GM21515 (cell line): ENCODE data around the gene TAPBPL.
"Not testable (repeated sequence)": the region's sequence is repeated elsewhere in the genome, so short reads cannot be mapped to it uniquely, and the experiment has no call there.

ENCODE experiments used
- ATAC-seq: cut with Tn5 transposase; IDR thresholded peaks from one replicate; pipeline ENCODE4 v1.9.1; 2021; ENCODE audit not compliant: unreplicated experiment

The TAPBPL gene

DNA sequence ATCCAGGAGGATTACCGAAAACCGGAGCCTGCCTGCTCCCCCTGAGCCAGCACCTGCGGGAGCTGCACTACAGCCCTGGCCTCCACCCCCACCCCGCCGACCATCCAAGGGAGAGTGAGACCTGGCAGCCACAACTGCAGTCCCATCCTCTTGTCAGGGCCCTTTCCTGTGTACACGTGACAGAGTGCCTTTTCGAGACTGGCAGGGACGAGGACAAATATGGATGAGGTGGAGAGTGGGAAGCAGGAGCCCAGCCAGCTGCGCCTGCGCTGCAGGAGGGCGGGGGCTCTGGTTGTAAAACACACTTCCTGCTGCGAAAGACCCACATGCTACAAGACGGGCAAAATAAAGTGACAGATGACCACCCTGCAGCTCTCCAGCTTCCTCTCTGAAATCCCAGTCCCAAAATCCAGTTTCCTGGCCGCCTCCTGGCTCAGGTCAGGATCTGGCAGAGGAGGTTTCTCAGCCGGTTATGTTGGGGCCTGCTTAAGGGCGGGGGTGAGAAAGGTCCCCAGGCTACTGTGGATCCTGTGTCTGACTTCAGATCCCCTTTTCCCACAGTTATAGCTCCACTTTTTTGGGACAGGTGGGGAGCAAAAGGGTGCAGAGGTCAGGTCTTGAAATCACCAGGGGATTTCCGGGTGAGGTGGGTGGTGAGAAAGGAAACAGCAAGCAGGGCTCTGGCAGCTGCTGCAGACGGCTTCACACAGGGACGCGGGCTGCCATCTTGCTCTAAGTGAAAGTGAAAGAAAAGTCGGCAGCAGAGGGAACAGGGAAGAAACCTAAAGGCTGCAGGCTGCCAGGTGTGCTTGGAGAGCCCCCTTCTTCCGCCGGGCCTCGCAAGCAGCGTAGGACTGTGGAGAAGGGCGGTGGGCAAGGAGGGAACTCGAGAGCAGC, at the start of gene TAPBPL:
TAPBPL (plus strand) TSS at position 695 of the 897 bp plus-strand sequence. CDS start 207 bp downstream, outside the sequence.
- ATAC-seq, result peak; percentile 50

GRCh38 chr12:6404390-6404789, 47.5 kb upstream of the TAPBPL start:
- ATAC-seq, result no peak

GRCh38 chr12:6405963-6406362, 45.9 kb upstream of the TAPBPL start:
- no peak for ATAC-seq

- ATAC-seq, result no peak
Observed at GRCh38 chr12:6407236-6407954, 44.4 kb upstream of the TAPBPL start.

DNA sequence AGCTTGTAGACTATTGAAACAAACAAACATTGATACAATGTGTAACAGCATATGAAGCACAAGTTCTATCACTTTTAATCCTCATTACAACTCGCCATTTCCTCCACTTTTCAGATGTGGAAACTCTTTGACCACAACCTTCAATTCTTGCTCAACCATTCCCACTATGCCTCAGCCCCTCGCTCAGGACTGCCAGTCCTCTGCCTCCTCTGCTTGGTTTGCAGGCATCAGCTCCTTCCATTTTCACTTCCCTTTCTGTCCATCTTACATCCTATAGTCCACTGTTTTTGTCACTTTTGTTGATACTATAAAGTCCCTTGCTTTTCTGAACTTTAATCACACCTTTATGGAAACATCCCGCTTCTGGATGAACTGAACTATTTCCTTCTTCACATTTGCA, 35.2 kb upstream of the TAPBPL start:
- no peak for ATAC-seq

- no peak for ATAC-seq
Observed at GRCh38 chr12:6418796-6419195, 33.0 kb upstream of the TAPBPL start.

DNA sequence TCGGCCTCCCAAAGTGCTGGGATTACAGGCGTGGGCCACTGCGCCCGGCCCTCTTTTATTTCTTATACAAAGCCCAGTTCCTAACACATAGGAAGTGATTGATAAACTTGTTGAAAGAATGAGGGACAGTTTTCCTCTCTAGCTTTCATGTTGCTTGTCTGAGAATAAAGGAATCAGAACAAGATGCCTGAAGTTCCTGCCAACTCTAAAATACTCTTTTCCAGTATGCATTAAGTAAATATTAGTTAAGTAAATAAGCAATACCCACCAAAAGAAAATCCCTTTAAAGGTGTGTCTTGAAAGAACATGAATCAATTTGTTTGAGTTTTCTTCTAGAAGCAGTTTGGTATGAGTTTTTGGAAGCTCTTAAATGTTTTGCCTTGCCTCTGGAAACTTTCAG, 31.5 kb upstream of the TAPBPL start:
- no peak for ATAC-seq

DNA sequence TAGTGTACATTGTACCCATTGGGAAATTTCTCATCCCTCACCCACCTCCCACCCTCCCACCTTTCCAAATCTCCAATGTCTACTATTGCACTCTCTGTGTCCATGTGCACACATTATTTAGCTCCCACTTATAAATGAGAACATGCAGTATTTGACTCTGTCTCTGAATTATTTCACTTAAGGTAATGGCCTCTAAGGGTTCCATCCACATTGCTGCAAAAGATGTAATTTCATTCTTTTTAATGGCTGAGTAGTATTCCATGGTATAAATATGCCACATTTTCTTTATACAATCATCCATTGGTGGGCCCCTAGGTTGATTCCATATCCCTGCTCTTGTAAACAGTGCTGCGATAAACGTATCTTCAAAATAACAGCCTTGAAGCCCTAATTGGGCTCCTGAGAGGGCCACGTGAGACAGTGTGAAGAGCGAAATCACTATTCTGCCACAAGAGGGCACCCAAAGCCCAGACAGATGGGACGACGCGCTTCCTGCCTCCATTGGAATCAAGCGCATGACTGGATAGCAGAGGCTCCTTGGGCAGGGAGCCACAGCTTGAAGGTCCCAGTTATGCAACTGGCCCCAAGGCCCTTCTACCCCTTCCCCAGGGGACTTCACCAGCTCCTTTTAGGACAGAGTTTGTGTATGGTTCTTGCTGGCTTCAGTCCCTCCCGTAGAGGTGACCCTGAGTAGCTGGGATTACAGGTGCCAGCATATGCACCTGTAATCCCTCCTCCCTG, 28.4 kb upstream of the TAPBPL start:
- peak; percentile 48 for ATAC-seq

DNA sequence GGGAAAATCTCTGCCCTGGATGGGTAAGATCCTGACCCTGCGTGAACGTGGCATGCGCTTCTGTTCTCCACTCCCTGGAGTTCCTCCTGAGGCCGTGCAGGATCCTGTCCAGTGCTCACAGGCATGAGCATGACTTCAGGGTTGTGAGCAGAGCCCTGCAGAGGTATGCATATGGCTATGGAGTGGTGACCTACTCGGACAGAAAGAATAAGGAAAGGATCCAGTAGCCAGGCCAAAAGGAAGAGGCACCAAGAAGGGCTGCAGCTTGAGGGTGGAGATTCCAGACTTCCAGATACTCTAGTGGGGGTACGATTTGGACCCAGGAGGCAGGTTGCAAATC, 27.9 kb upstream of the TAPBPL start:
- ATAC-seq, result no peak

DNA sequence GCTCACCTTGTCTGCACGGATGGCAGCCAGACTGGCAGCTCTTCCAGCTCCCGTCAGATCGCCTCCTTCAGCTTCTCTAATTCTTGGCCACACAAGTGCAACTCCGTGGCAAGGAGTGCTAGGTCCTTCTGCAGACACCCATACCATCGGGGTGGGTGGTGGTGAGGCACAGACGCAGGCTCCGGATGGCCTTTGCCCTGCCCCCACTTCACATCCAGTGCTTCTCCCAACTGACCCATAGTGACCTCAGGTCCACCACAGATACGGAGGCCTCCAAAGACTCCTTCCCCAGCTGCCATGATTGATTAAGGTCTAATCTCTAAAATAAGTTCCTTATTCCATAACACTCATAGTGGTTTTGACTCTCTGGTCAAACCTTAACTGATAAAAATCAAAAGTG, 27.0 kb upstream of the TAPBPL start:
- no peak for ATAC-seq

DNA sequence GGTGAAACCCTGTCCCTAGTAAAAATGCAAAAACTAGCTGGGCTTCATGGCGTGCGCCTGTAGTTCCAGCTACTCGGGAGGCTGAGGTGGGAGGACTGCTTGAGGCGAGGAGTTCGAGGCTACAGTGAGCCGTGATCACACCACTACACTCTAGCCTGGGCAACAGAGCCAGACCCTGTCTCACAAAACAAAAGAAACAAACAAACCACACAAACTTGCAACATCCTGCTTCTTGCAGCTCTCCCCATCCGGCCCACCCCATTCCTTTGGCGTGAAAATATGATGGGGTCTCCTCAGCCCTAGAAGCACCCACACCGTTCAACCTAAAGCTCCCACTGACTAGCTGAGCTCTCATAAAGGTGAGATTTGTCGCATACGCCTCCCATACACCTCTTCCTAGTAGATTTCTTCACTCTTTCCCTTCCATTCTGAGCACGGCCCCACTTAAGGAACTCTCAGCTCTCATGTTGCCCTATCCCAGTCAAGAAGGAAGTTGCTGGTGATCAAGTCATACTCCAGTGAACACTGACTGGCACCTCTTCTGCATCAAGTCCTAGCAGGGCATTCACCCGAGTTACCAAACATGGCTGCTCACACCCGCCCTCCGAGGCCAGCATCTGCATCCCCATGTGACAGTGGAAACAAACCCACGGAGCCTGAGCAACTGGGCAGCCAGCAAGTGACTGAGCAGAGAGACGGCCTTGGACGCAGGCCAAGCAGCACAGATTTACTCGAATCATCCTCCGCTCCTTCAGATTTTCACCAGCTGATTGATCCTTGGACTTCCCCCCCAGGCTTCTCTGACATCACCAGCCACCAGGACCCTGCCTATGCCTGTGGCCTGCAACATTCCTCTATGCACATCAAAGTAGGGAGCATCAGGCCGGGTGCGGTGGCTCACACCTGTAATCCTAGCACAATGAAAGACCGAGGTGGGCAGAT, 26.0 kb upstream of the TAPBPL start:
- ATAC-seq, result no peak

DNA sequence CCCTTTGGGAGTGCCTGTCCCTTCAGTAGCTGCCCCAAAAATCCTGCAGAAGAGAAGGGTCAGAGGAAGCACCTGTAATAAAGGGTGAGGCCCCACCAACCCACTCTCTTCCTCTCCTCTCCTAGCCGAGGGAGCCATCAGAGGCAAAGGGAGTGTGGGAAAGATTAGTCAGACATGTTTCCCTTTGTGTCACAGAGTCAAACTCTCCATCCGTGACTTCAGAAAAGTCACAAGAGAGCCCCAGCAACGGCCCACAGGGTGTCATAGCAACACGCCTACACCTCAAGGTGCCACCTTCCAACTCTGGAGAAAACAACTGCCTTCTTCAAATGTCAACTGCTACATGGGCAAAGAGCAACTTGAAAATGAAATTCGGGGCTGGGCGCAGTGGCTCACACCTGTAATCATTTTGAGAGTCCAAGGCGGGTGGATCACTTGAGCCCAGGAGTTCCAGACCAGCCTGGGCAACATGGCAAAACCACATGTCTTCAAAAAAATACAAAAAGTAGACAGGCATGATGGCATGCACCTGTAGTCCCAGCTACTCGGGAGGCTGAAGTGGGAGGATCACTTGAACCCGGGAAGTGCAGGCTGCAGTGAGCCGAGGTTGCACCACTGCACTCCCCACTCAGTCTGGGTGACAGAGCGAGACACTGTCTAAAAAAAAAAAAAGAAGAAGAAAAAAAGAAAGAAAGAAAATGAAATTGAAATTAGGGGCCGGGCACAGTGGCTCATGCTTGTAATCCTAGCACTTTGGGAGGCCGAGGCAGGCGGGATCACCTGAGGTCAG, 24.8 kb upstream of the TAPBPL start:
- peak; percentile 43 for ATAC-seq

- ATAC-seq, result not testable (repeated sequence)
Observed at GRCh38 chr12:6427796-6428195, 24.0 kb upstream of the TAPBPL start.

GRCh38 chr12:6428326-6428725, 23.5 kb upstream of the TAPBPL start:
- no peak for ATAC-seq

GRCh38 chr12:6430124-6430989, 21.5 kb upstream of the TAPBPL start:
- ATAC-seq, result no peak

- no peak for ATAC-seq
Observed at GRCh38 chr12:6432991-6433390, 18.9 kb upstream of the TAPBPL start.

DNA sequence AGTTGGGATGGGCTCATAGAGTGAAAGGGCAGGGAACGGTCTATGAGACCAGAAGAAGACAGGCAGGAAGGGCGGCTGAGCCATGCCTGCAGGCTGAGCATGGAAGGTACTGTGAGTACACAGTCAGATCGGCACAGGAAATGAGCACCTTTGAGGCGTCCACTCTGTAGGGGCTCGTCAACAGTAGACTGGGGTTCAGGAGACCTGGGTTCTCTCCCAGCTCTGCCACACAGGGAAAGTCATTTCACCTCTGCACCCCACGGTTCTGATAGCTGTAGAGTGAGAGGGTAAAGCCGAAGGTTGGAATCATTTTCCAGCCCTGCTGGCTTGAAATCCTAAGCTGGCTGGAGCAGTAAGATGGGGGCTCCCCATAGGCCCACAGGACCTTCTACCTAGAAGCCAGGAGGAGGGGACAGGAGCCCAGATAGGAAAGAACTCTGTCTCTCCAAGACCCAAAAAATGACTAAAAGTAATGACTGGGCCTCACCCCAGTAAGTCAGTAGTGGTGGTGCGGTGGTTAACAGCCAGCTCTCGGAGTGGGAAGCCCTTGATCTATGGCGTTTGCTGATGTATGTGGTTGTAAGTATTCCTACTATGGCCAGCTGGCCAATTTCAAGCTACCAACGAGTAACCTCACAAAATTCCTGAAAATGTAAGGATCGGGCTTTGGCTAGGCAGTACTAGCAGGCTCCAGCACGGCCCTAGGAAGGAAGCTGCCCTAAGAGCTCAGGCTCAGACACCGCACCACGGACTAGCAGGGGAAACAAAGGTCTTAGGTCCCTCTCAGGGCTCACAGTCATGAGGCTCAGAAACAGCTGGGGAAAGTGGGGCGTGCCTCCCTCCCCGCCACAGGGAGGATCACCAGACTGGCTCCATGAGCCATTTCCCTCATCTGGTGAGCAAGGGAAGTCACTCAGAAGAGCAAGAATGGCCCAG, 17.4 kb upstream of the TAPBPL start:
- ATAC-seq, result no peak
